ENCODE data around the gene SLC6A12. TPM values are rescaled to one million over a fixed set of nuclear protein-coding genes. Genes with fewer than 3 reads are reported as not detected.

SLC6A12 gene
- total RNA-seq, 1 experiment from 2014 or later = not detected

DNA sequence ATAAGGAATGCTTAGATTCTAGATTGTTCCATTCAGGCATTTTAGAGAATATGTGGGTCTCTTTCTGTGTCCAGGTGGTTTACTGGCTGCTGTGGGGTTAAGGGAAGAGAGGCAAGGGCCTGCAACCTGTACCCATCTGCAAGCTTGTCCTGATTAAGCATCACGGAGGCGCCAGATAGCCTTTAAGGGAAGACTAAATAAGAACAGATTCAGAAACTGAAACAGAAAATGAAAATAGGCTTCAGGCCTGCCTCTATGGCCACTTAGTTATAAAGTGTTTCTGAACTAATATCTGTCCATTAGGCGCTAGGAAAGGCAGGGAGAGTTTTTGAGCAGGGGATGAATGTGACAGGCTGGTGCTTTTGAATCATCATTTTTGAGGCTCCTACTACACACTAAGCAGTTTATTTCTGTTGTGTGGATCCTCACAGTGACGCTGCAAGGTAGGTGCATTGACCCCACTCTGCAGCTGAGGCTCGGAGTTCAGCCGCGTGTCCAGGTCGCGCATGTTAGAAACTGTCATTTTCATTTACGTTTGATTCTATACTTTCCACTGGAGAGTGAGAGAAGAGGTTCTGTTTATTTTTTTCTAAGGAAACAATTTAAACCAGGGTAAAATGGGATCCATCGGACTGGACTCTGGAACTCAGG, 47.4 kb downstream of the SLC6A12 start:
- DNase-seq = no peak
- no peak overlapping the region for H3K4me3 ChIP-seq
- no peaks in the 10 kb centered on the region for H3K9me3 ChIP-seq (replicated peaks)
- no peak overlapping the region for H3K27ac ChIP-seq
- peaks cover 9% of the 10 kb centered on the region; the same call in 1 of the 2 replicates for H3K27me3 ChIP-seq
- no peaks in the 10 kb centered on the region for H3K36me3 ChIP-seq
- H3K4me1 ChIP-seq = peaks cover 11% of the 10 kb centered on the region; the same call in 1 of the 2 replicates

DNA sequence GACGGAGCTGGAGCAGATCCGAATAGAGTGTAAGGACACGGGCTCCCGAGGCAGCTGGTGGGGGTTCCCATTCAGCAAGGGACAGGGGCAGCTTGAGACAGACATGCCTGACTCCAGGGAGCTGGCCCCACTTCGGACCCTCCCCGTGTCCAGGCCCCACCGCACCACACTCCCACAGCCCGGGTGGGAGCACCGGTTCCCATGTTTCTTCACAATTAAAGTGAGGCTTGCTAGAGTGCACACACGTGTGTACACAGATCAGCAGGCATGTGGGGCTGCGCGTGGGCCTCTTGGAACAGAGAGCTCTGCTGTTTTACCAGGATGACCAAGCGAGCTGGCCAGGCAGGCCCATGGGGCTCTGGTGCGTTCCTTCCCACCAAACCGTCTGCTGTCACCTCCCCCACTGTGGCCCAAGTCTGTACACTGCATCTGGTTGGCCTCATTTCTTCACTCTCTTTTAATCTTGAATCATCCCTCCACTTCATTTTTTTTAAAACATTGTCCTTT, 48.0 kb downstream of the SLC6A12 start:
- Histone ChIP-seq H3K27ac (no peak overlapping the region), H3K9me3 (replicated peaks) (no peaks in the 10 kb centered on the region), H3K4me3 (no peak overlapping the region), H3K4me1 (peaks cover 11% of the 10 kb centered on the region; the same call in 1 of the 2 replicates), H3K27me3 (peaks cover 9% of the 10 kb centered on the region; the same call in 1 of the 2 replicates), H3K36me3 (no peaks in the 10 kb centered on the region)
- no peak for DNase-seq

- Histone ChIP-seq H3K4me3 (no peak overlapping the region), H3K27me3 (peaks cover 9% of the 10 kb centered on the region), H3K27ac (no peak overlapping the region), H3K9me3 (replicated peaks) (no peaks in the 10 kb centered on the region), H3K36me3 (no peaks in the 10 kb centered on the region), H3K4me1 (no peaks in the 10 kb centered on the region; the same call in 1 of the 2 replicates)
- DNase-seq = no peak
These were observed 49.8 kb downstream of the SLC6A12 start for GRCh38 chr12:164207-164606.

DNA sequence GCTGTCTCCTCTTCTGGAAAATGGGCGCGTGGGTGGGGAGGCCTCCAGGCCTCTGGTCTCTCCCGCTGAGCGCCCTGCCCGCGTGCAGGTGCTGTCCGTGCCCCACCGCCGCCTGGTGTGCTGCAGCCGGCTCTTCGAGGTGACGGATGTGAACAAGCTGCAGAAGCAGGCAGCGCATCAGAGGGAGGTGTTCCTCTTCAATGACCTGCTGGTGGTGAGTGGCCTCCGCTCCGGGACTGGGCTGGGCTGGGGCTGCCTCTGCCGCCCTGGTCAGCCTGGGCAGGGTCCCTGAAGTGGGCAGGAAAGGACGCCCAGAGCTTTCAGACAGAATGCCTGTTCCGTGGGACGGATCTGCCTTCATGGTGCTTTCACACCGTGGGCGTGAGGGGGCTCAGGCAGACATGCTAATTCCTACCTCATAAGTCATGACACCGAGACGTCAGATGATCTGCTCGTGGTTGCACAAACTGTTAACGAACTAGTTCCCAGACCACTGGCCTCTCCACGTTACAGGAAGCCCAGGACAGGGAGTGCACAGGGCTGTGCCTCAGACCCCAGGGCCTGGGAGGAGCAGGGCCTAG, 50.5 kb downstream of the SLC6A12 start:
- H3K36me3 ChIP-seq = no peaks in the 10 kb centered on the region
- no peak overlapping the region for H3K4me3 ChIP-seq
- no peaks in the 10 kb centered on the region for H3K4me1 ChIP-seq
- no peak overlapping the region for H3K27ac ChIP-seq
- peaks cover 9% of the 10 kb centered on the region for H3K27me3 ChIP-seq
- DNase-seq = no peak
- no peaks in the 10 kb centered on the region for H3K9me3 ChIP-seq (replicated peaks)

GRCh38 chr12:162467-163307, 51.3 kb downstream of the SLC6A12 start:
- Histone ChIP-seq H3K27ac (no peak overlapping the region), H3K4me1 (no peaks in the 10 kb centered on the region), H3K36me3 (no peaks in the 10 kb centered on the region), H3K4me3 (no peak overlapping the region), H3K27me3 (peaks cover 7% of the 10 kb centered on the region), H3K9me3 (replicated peaks) (no peaks in the 10 kb centered on the region)
- DNase-seq = peak; percentile 19 to 26

DNA sequence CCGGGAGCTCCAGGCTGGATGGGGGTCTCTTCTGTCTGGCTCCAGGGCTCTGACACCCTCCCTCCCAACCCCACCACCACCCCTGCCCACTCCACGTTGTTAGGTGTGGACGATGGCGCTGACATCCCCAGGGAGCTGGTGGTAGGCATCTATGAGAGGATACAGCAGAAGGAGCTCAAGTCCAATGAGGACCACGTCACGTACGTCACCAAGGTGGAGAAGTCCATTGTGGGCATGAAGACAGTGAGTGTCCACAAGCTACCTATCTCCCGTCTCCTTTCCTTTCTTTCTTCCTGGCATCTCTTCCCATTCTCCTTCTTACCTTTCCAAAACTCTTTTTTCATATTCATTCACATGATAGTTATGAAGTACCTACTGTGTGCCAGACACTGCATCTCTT, 52.1 kb downstream of the SLC6A12 start:
- H3K36me3 ChIP-seq = no peaks in the 10 kb centered on the region
- no peaks in the 10 kb centered on the region for H3K4me1 ChIP-seq
- no peak overlapping the region for H3K27ac ChIP-seq
- DNase-seq = no peak
- no peak overlapping the region for H3K4me3 ChIP-seq
- H3K9me3 ChIP-seq (replicated peaks) = no peaks in the 10 kb centered on the region
- peaks cover 6% of the 10 kb centered on the region; the same call in 1 of the 2 replicates for H3K27me3 ChIP-seq

GRCh38 chr12:160858-161257, 53.1 kb downstream of the SLC6A12 start:
- Histone ChIP-seq H3K4me3 (no peak overlapping the region), H3K27me3 (no peaks in the 10 kb centered on the region; the same call in none of the 2 replicates), H3K4me1 (no peaks in the 10 kb centered on the region), H3K9me3 (replicated peaks) (no peaks in the 10 kb centered on the region), H3K36me3 (no peaks in the 10 kb centered on the region), H3K27ac (no peak overlapping the region)
- DNase-seq = no peak

DNA sequence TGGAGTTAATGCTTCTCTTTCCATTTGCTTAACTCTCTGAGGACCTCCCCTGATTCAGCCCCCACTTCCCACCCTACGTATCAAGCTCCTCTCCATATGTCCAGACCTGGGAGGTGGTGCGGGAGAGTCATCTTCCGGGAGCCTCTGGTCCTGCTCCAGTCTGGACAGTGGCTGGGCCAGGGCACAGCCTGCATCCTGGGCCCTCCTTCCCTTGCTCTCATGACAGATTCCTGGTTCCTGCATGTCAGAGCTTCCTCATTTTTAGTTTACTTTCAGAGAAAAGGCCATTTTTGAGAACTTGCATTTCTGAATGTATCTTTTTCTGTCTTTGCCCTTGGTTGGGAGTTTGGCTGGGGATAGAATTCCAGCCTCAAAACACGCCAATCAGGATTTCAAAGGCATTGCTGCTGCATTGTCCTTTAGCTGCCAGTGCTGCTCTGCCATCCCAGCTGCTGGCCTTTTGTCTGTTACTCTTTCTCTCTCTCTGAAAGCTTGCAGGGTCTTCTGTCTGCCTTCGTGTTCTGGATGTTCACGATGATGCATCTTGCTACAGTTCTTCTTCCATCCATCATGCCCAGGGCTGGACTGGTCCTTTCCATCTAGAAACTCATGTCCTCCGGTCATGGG, 54.7 kb downstream of the SLC6A12 start:
- H3K27ac ChIP-seq = no peak overlapping the region
- H3K36me3 ChIP-seq = no peaks in the 10 kb centered on the region
- H3K4me1 ChIP-seq = no peaks in the 10 kb centered on the region
- peaks cover 6% of the 10 kb centered on the region for H3K27me3 ChIP-seq
- H3K4me3 ChIP-seq = no peak overlapping the region
- no peak for DNase-seq
- H3K9me3 ChIP-seq (replicated peaks) = no peaks in the 10 kb centered on the region

DNA sequence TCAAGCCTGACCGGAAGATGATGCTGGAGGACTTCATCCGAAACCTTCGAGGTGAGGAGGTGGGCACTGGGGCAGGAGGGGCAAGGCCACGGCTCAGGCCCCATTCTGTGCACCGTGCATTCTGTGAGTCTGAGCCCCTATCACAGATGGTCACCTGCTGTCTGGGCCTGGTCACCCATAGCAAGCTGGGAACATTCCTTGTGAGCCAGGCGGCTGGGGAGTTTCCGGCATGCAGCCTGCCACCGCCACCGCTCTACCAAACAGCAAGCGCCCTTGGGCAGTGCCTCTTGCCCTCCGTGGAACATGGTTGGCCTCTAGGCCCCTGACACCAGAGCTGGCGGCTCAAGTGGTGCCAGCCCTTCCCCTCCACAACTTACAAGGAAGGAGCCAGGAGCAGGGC, 56.3 kb downstream of the SLC6A12 start:
- Histone ChIP-seq H3K27ac (no peak overlapping the region), H3K4me1 (no peaks in the 10 kb centered on the region), H3K36me3 (no peaks in the 10 kb centered on the region), H3K27me3 (peaks cover 15% of the 10 kb centered on the region), H3K9me3 (replicated peaks) (no peaks in the 10 kb centered on the region), H3K4me3 (no peak overlapping the region)
- DNase-seq = no peak

GRCh38 chr12:156945-157344, 57.0 kb downstream of the SLC6A12 start:
- H3K27ac ChIP-seq = no peak overlapping the region
- peaks cover 19% of the 10 kb centered on the region for H3K27me3 ChIP-seq
- no peak overlapping the region for H3K4me3 ChIP-seq
- H3K36me3 ChIP-seq = no peaks in the 10 kb centered on the region
- no peaks in the 10 kb centered on the region for H3K9me3 ChIP-seq (replicated peaks)
- no peak for DNase-seq
- H3K4me1 ChIP-seq = no peaks in the 10 kb centered on the region

GRCh38 chr12:155646-156045, 58.3 kb downstream of the SLC6A12 start:
- no peak for DNase-seq
- Histone ChIP-seq H3K27ac (no peak overlapping the region), H3K27me3 (peaks cover 19% of the 10 kb centered on the region), H3K4me1 (no peaks in the 10 kb centered on the region), H3K9me3 (replicated peaks) (no peaks in the 10 kb centered on the region), H3K36me3 (no peaks in the 10 kb centered on the region), H3K4me3 (no peak overlapping the region)

DNA sequence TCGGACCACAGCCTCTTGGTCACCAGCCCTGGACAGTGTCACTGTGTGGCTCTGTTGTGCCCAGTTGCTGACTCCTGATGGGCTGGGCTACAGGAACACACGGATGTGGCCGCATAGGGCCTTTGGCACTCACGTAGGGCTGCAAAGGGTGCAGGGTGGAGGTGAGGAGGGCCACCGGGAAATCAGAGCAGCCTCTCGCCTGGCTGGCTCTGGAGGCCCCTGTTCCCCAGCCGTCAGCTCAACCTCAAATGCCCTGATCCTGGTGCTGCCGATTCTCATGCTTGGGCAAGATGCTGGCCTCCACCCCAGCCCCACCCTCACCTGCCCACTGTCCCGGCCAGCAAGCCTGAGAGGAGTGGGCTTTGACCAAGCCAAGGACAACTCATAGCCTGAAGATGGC, 59.0 kb downstream of the SLC6A12 start:
- H3K27me3 ChIP-seq = peaks cover 20% of the 10 kb centered on the region
- no peak overlapping the region for H3K4me3 ChIP-seq
- no peak overlapping the region for H3K27ac ChIP-seq
- no peaks in the 10 kb centered on the region for H3K36me3 ChIP-seq
- H3K4me1 ChIP-seq = no peaks in the 10 kb centered on the region
- H3K9me3 ChIP-seq (replicated peaks) = no peaks in the 10 kb centered on the region
- DNase-seq = no peak

DNA sequence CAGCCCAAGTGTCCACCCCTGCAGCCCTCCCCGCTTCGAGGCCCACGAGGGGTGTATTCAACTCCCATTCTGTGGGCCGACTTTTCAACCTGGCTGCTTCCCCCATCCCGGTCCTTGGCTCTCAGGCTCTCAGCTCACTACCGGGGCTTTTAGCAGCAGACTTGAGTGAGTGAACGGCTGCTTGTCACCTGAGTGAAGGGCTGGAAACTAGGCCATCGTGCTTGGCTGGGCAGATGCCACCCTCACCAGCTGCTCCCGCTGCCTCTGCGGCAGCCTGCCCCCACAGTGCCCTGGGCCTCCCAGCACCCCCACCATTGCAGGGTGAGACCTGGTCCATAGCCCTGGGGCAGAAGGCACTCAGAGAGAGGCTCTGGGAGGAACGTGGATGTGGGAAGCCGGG, 59.9 kb downstream of the SLC6A12 start:
- no peak for DNase-seq
- no peak overlapping the region for H3K4me3 ChIP-seq
- no peaks in the 10 kb centered on the region for H3K36me3 ChIP-seq
- peaks cover 24% of the 10 kb centered on the region; the same call in 1 of the 2 replicates for H3K27me3 ChIP-seq
- H3K27ac ChIP-seq = no peak overlapping the region
- H3K4me1 ChIP-seq = no peaks in the 10 kb centered on the region
- no peaks in the 10 kb centered on the region for H3K9me3 ChIP-seq (replicated peaks)

DNA sequence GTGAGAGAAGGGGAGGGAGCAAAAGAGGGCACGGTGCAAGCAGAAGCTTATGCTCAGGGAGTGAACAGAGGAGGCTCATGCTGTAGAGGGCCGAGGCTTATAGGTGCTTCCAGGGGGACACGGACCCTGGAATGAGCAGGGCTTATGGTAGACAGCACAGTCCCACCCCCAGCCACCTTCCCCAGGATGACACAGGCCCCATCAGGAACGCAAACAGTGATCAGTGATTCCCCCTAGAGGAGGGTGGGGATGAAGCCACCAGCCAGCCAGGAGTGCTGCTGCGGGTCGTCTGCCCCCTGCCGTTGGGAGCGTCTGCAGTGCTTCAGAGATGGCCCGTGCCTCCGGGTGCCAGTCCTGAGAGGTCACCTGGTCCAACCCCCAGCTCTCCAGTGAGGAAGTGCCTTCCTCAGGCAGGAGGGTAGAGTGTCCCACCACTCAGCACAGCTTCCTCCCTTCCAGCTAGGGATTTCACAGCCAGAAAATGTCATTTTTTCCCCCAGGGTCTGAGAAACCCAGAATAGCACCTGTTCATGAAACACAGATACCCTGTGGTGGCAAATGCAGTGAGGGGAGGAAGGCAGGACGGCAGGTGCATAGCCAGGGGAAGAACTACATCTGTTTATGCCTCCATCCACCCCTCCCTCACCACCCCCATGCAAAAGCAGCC, 60.7 kb downstream of the SLC6A12 start:
- peak; percentile 35 to 54 for DNase-seq
- no peak overlapping the region for H3K4me3 ChIP-seq
- H3K4me1 ChIP-seq = no peaks in the 10 kb centered on the region
- no peaks in the 10 kb centered on the region for H3K36me3 ChIP-seq
- H3K27me3 ChIP-seq = peaks cover 24% of the 10 kb centered on the region; the same call in 1 of the 2 replicates
- no peaks in the 10 kb centered on the region for H3K9me3 ChIP-seq (replicated peaks)
- H3K27ac ChIP-seq = no peak overlapping the region

Measured in SJCRH30 (cell line).